WI38 (cell line): ENCODE data around the gene PARD3.
"Not testable (repeated sequence)": the region's sequence is repeated elsewhere in the genome, so short reads cannot be mapped to it uniquely, and the experiment has no call there.

Experiments
- H3K4me3 ChIP-seq: 2 replicates; pipeline ENCODE4 v1.5.1; 2011; ENCODE audit warnings: low read depth, mild to moderate bottlenecking, control low read depth, low read length
- CTCF ChIP-seq: IDR thresholded peaks from 2 replicates; pipeline ENCODE4 v1.5.1; 2012; ENCODE audit warnings: low read depth, mild to moderate bottlenecking, control low read depth, low read length

PARD3 gene

GRCh38 chr10:34796133-34796532 lies 19.0 kb downstream of the PARD3 start:
- TF ChIP-seq CTCF, result no peak
- H3K4me3 ChIP-seq, result no peak overlapping the region

GRCh38 chr10:34795334-34795733 lies 19.8 kb downstream of the PARD3 start:
- TF ChIP-seq CTCF, result no peak
- no peak overlapping the region for H3K4me3 ChIP-seq

GRCh38 chr10:34794835-34795234 lies 20.3 kb downstream of the PARD3 start:
- no peak for TF ChIP-seq CTCF
- H3K4me3 ChIP-seq, result no peak overlapping the region

- H3K4me3 ChIP-seq, result not testable (repeated sequence)
Observed at GRCh38 chr10:34793581-34793980, 21.5 kb downstream of the PARD3 start.

GRCh38 chr10:34792881-34793280 lies 22.2 kb downstream of the PARD3 start:
- no peak overlapping the region for H3K4me3 ChIP-seq
- TF ChIP-seq CTCF, result no peak

- H3K4me3 ChIP-seq, result no peak overlapping the region
- no peak for TF ChIP-seq CTCF
Observed at GRCh38 chr10:34791947-34792346, 23.1 kb downstream of the PARD3 start.

- H3K4me3 ChIP-seq, result no peak overlapping the region
- no peak for TF ChIP-seq CTCF
Observed at GRCh38 chr10:34791228-34791627, 23.9 kb downstream of the PARD3 start.

- H3K4me3 ChIP-seq, result no peak overlapping the region
- TF ChIP-seq CTCF, result no peak
Observed at GRCh38 chr10:34789966-34790506, 25.1 kb downstream of the PARD3 start.
